Activated naive CD8-positive, alpha-beta T cell treated with anti-CD3 and anti-CD28 coated beads, Interleukin-2, amount 50 U/mL, for 16 hours (primary cell): ENCODE results near the gene PRKCE.

Source experiments
- DNase-seq: peaks from one replicate; pipeline ENCODE4 v3.0.0-alpha.2; 2020; ENCODE audit warnings: low read depth, low spot score

Gene PRKCE

DNA sequence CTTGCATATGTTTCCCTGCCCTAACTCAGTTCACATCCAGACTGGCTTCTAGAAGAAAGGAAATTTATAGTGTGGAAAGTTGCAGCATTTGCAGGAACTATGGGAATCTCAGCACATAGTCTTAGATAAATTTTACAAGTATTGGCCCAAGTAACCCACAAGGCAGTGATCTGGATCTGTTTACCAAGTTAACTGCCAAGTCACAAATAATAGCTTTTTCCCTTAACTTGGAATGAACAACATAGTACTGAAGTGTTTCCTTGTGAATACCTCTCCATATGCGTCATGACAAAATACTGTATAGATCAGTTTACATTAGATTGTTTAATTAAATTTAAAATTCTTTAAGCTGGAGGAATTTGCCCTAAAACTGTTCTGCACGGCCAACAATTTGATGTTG is 390.0 kb downstream of the PRKCE start:
- no peak for DNase-seq

DNA sequence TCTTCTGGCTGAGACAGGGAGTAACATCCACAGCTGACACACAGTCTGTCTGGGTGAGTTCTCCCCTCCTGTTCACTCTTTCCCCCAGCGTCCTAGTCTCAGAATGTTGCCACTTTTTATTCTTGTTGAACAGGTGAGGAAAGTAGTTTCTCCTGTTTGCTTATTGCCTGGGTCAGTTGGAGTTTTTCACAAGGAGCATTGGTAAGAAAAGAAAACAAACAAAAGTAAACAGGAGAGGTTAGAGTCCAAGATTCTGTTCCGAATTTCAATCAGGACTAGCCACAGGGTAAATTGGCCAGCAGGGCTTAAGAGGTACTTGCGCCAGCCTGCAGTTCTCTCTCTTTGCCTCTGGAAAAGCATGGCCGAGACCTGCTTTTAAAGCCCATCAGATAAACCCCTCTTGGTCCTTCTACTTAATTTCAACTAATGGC is 390.7 kb downstream of the PRKCE start:
- no peak for DNase-seq

DNA sequence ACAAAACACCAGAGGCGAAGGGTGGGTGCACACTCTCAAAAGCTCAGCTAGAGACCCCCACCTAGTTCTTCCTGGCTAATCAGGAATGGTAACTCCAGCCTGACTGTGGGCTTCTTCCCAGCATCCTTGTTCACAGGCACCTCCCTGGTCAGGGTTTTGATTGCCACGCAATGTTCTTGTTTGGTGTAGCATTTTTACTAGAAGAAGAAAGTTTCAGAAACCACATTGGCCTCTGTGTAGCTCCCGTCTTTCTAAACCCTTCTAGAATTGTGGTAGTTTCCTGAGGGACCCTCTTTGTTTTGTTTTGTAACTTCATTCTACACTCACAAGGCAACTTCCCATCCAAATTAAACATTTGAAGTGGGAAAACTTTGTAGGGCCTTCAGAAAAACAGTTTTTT is 391.2 kb downstream of the PRKCE start:
- no peak for DNase-seq

DNA sequence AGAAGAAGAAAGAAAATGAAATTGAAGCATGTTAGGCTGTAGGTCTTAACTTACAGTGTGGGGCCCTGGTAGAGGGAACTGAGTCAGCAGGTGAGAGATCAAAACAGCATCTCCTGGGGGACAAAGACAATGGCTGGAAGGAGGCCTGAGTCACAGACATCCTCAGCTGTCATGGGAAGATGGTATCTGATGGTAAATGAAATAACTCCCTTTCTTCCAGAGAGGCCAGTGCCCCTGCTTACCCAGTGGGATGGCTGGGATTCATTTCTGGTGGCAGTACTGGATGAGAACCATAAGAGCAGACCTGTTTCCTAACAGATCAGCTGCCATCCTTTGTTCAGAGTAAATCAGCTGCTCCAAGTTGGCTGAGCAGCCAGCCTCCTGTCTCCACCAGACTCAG is 394.4 kb downstream of the PRKCE start:
- no peak for DNase-seq

DNA sequence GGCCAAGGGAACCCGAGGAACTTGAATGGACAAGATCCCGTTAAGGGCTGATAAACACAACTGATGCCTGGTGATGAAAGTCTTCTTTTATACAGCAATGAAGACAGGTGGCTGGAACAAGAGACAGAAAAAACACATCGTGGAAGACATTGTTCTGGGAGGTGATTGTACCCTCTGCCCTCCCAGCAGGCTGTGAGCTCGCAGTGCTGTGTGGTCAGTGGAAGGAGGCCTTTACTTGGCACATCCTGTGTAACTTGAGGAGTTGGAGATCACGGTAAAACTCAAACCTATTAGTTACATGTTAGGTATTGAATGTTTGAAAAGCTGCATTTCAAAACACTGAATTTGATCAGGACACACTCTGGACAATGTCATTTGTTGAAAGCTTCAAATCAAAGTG is 395.8 kb downstream of the PRKCE start:
- DNase-seq: no peak

DNA sequence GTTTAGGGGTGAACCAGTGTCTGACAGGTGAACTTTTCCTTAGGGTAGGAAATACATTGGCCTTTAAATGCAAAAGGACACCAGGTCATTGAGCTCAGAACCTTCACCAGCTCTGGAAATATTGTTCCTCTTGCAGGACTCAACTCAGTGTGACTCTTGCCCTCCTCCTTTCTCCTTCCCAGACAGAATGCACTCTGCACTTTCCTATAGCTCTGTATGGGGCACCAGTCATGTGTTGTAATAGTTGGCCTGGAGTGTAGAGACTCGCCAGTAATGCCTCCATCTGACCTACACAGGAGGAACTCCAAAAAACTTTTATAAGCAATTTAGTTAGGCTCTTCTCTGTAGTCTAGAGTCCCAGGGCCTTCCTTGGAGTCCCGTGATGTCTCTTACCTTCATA is 397.2 kb downstream of the PRKCE start:
- no peak for DNase-seq

DNA sequence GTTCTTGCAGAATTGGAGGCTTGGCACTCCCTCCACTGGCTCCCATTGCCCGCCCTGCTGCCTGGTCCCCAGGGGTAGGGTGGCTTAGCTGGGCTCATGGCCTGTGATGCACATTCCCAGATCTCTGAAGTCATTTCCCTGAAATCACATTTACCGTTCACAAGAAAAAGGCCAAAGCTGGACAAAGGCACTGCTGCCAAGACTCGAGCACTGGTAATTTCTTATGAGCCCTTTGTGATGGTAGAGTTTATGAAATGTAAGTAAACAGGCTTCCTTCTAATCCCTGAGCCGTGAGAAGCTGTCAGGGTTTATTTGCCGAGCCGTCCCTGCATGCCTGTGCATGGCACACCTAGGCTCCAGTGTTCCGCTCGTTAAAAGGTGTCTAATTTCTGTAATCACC is 398.6 kb downstream of the PRKCE start:
- no peak for DNase-seq

DNA sequence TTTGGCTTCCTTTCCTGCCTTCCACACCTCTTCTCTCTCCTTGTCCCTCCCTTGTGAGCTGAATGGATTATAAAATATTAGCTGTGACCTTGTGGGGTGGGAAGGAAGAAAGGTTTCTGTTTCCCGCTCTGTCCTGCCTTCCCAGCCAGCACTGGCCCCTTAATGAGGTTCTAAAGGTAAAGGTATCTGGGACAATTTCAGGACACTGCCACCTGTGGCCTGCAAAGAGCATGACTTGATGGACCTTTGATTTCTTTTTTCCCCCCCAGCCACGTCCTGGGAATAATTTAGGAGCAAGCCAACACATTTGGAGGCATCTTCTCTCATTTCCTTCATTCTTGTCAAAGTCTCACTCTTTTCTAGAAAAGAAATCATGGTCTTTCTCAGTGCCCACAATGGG is 399.0 kb downstream of the PRKCE start:
- DNase-seq: no peak

DNA sequence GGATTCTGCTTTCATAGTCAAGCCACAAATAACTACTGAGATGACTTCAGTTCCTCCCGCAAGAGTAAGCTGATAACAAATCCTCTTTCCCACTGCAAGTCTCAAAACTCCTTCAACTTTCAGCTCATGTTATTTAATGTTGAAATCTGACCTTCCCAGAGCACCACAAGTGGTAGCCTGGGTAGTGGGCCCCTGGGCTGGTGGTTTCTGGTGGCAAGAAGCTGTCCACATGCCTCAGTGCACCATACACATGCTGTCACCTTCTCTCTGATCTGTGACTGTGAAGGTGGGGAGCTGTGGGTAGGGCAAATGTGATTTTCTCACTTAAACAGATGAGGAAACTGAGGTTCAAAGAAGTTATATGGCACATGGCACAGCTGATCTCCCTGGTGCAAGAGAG is 399.6 kb downstream of the PRKCE start:
- no peak for DNase-seq

DNA sequence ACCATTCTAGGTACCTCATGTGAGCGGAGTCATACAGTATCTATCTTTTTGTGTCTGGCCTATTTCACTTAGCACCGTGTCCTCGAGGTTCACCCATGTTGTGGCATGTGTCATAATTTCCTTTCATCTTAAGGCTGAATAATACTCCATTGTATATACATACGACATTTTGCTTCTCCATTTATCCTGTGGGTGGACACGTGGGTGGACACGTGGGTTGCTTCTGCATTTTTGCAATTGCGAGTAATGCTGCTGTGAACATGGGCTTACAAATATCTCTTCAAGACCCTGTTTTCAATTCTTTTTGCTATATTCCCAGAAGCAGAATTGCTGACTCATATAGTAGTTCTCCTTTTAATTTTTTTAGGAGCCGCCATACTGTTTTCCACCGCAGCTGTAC is 402.1 kb downstream of the PRKCE start:
- DNase-seq: no peak

DNA sequence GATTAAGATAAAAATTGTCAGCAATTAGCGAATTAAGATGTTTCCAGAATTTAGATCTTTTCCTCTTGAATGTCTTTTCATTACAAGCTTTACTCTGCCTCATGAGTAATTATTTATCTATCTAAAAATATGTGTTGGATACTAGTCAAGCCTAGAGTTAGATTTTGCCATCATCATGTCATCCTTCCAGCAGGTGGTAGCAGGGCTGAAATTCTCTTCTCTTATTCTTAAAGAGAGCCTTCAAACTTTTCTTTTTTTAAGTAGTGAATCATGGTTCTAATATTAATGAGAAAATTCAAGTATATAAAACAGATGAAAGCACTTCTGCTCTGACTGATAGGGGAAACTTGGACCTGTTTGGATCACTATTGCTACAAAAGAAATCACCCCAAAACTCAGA is 405.1 kb downstream of the PRKCE start:
- no peak for DNase-seq

DNA sequence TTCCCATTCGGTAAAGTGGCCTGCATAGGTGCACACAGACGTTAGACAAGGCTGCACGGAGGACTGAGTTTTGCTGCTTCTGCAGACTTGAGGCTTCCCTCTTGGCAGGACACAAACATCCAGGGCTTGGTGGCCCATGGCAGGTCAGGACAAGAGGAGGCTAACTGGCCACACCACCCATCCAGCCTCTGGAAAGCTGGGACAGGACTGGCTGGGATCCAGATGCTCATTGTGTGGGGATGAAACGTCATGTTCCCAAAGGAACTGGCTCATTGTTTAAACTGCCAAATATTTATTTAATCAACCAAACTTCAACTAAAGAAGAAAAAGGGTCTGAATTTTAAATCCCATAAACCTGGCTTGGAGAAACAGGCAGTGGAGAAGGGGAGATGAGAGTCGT is 406.7 kb downstream of the PRKCE start:
- DNase-seq: no peak

DNA sequence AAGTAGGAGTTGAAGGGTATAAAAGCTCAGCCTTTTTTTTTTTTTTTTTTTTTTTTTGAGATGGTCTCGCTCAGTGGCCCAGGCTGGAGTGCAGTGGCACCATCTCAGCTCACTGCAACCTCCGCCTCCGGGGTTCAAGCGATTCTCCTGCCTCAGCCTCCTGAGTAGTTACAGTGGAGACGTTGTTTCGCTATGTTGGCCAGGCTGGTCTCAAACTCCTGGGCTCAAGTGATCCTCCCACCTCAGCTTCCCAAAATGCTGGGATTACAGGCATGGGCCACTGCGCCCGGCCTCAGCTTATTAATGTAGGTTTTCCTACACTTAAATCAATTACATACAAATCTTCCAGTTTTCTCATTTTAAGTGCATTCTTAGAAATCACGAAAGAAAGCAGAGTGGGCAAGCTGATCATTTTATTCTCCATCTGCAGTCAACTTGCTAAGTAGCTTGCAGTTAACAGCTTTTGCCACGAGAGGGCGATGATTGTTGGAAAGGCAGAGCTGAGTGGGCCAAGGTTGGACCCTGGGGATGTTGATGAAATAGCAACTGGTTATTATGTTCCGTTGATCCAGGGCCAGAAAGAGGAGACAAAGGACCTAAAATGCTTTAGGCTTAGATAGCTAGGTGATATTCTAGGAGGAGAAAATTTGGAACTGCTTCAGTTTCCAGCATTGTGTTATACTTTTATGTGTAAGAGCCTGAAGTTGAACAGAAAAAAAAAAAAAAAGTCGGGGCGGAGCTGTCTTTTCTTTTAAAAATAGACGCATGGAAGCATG is 411.4 kb downstream of the PRKCE start:
- peak; percentile 51 for DNase-seq

DNA sequence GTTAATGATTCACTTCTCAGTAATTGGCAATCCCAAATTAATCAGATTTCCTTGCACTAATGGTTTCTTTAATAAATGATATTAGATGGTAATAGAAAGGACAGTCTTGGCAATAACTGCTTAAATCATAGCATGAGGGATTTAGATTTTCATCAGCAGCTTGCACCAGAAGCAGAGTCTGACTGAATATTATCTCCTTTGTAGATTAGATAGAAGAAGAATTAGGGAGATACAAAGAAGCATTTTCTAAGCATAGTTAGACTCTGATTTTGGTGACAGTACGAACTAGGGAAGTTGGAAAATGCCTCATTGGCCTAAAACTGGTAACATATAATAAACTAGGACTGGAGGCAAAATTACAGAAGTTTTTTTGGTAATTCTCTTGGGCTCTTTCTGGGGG is 412.9 kb downstream of the PRKCE start:
- no peak for DNase-seq

DNA sequence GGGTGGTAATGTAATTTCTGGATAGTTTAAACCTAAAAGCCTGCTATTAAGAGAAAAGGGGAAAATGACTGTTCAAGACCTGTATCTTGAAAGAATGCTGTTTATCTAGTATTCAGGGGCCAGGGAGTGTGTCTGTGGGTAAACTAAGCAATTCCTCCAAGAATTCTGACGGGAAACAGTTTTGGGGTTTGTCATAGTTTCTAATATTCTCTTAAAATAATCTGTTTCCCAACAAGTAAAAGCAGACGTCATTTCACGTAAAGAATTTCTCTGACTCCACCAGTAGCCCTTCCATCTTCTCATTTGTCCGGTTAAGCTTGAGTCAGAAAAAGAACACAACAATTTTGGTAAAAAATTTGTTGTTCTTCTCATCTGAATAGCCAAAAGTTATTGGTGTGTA is 413.7 kb downstream of the PRKCE start:
- no peak for DNase-seq

DNA sequence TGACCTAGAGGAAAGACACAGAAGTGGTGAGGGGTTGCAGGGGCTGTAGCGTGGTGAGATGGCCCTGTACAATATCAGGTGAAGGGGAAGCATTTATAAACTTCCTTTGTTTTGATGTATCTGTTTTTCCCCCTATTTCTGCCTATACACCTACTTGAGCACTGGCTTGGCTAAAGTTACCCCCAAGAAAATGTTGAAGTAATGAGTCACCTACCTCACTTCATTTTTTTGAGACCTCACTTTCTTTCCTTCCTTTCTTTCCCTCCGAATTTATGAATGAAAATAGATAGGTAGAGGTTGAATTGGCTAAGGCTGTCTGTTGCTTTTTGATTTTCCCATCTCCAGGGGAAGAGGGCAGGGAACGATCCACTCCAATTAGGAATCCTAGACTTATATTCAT is 414.6 kb downstream of the PRKCE start:
- no peak for DNase-seq

DNA sequence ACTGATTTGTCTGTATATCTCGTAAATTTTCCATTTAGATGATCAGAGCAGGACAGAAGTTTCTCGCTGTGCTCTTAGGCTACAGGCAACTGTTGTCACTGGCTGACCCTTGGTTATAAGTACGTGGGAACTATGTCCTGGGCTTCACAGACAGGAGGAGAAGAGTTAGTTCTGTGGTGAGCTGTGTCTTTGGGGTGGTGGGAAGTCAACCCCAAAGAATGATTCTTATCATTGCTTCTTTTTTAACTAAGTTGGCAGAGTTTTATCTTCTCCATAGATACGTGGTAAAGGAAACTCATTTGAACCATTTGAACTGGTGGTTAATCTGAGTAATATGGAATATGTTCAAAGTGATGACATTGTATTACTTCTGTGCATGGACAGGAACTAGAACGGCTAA is 415.1 kb downstream of the PRKCE start:
- DNase-seq: no peak

DNA sequence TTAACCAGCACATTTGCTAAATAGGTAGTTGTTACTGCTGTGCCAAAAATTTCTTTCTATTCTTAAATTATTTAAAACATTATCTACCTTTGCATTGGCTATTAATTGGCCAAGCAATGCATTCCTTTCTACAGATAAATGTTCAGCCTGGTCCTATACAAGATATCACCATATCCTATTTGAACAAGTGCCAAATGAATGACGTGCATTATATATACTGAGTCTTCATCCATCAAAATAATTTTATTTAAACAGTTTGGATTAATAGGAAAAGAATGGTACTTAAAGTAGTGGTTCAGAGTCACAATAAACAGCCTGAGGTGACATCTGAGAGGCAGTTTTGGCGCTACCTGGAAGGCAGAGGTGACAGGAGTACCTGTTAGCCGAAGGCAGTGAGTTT is 415.6 kb downstream of the PRKCE start:
- DNase-seq: no peak

DNA sequence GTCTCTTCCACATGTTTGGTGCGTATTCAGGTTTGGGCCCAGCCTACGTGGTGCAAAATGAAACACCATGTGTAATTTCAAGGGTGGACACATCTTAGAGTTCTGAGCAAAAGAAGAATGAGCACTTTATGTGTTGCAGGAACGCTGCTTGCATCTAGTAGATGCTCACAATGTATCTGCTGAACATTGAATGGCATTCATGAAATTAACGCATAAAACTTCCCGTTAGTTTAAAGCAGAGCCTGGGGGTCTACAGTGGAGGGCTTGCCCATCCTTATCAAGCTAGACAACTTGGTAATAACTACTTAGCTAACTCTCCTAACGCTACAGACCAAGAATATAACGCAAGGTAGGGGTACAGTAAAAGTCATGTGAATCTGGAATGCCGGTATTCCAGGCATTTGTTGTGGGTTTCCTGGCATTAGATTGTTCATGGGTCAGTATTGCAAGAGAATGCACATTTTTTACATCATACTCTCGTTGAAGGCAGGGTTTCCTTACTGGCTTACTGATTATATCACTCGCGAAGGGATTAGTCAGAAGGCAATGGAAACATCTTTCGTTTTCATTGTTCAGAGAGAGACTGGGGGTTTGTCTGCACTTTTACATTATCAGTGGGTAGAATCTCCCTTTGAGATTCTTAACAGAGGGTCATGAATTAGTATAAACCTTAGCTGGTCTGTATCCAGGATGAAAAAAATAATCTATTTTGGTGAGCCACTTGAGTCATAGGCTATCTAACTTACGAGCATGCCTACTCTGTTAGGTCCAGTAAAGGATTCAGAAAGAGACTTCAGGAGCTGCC is 416.2 kb downstream of the PRKCE start:
- DNase-seq: no peak

DNA sequence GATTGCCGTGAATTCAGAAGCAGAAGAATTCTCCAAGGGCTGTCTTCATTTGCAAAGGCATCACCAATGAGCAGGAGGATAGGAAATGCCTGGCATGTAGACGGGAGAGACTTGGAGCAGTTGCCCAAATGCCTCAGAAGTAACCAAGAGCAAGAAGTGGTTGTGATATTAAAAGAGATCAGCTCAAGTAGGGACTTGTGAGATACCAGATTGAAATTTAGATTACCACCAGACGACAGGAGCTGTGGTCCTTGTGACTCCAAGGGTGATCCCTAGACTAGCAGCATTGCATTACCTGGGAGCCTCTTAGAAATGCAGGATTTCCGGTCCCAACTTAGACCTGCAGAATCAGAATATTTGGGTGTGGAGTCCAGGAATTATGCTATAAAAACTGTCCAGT is 417.2 kb downstream of the PRKCE start:
- no peak for DNase-seq

DNA sequence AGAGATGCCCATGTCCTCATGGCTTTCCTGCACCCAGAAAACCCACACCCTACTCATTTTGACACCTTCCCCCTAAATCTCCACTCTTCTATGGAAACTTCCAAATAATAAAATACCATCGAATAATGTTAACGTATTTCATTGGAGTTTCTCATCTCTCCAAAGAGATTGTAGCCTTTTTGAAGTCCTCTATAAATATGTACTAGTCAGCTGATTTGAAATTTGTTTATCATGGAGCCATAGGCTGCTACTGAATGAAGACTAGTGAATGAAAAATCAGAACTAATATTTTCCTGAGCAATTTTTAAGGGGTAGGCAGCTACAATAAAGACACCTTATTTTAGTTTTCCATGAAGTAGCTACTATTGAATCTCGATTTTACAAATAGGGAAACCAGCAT is 419.6 kb downstream of the PRKCE start:
- DNase-seq: no peak

DNA sequence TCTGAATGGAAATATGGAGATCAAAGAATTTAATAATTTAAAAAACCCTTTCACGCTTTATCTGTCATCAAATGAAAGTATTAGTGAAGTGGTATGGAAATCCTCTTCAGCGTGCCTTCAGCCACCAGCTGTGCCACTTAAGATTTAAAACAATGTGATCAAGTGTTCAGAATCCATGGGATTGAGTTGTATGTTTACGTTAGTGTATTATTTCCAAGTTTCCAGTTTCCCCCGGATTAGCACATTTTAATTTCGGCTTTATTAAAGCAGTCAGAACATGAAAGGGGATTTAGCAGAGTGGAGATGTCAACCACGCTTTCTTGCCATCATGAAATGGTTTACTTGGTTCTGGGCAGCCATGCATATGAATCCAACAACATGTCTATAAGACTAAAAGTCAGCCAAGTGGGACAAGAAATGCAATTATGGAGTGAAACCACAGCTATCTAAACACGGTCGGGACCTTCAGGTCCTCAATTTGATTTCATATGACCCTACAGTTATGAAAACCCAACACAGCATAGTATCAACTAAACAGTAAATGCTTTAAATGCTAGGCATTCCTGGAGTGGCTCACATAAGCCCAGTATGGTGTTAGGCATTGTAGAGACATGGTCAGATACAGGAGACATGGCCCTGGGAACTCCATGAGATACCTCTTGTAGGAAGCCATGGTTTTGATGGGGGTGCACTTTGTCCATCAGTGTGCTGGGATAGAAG is 420.8 kb downstream of the PRKCE start:
- DNase-seq: no peak
